COLO829 (cell line): Measurements from ENCODE around the gene RNU7-1.

Experiments used
- DNase-seq: peaks from one replicate; pipeline ENCODE4 v3.0.0; 2012; ENCODE audit warnings: low spot score

Gene RNU7-1

GRCh38 chr12:6919588-6919987 lies 24.0 kb upstream of the RNU7-1 start:
- no peak for DNase-seq

- no peak for DNase-seq
Observed at GRCh38 chr12:6921539-6921938, 22.1 kb upstream of the RNU7-1 start.

- no peak for DNase-seq
Observed at GRCh38 chr12:6921996-6922946, 21.3 kb upstream of the RNU7-1 start.

GRCh38 chr12:6923003-6923732 lies 20.4 kb upstream of the RNU7-1 start:
- no peak for DNase-seq

GRCh38 chr12:6923851-6924250 lies 19.8 kb upstream of the RNU7-1 start:
- DNase-seq: no peak

- DNase-seq: no peak
Observed at GRCh38 chr12:6925239-6925539, 18.4 kb upstream of the RNU7-1 start.

GRCh38 chr12:6925540-6926279 lies 17.9 kb upstream of the RNU7-1 start:
- DNase-seq: peak; percentile 87

- peak; percentile 45 for DNase-seq
Observed at GRCh38 chr12:6927379-6928021, 16.1 kb upstream of the RNU7-1 start, which contains the start of gene ATN1. Gene ATN1, plus strand, starts transcription at chr12:6927959. Its CDS starts 6,043 bp downstream, at chr12:6934002.

GRCh38 chr12:6928022-6928702 lies 15.5 kb upstream of the RNU7-1 start:
- no peak for DNase-seq

- no peak for DNase-seq
Observed at GRCh38 chr12:6928703-6929407, 14.8 kb upstream of the RNU7-1 start.

- DNase-seq: no peak
Observed at GRCh38 chr12:6929466-6930452, 13.9 kb upstream of the RNU7-1 start.

- no peak for DNase-seq
Observed at GRCh38 chr12:6932766-6933165, 10.8 kb upstream of the RNU7-1 start.

GRCh38 chr12:6934110-6934509 lies 9.5 kb upstream of the RNU7-1 start:
- no peak for DNase-seq

- DNase-seq: no peak
Observed at GRCh38 chr12:6935371-6936193, 8.0 kb upstream of the RNU7-1 start.

GRCh38 chr12:6936194-6936635 lies 7.4 kb upstream of the RNU7-1 start:
- DNase-seq: no peak

GRCh38 chr12:6936636-6937480 lies 6.8 kb upstream of the RNU7-1 start:
- DNase-seq: no peak

GRCh38 chr12:6937481-6938352 lies 5.9 kb upstream of the RNU7-1 start:
- peak; percentile 81 for DNase-seq
